ENCODE measurements around the gene DRG2.

DRG2 gene

DNA sequence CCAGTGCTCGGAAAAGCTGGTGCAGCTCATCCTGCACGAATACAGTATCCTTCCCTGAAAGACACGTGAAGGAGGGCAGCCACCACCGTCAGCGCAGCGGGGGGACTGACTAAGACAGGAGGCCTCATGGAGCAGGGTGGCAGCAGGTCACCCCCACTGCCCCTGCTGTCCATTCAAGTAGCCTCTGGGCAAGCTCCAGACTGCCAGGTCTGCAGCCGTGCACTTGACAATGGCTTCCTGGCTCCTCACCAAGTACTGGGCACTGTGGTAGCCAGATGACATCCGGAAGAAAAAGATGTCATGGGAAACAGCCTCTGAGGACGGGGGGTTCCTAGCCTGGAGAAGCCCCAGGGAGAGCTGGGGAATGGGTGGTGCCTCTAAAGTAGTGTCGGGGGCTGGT lies 12.9 kb downstream of the DRG2 start:
- Histone ChIP-seq H2BK15ac (ENCODE audit: low read length) (no peak overlapping the region), H2BK120ac (ENCODE audit: low read depth, low read length) (no peak overlapping the region), H2AFZ (ENCODE audit: low read length) (no peak overlapping the region), H3K9me3 (replicated peaks in 1 of 2; ENCODE audit: control insufficient read depth in 2 of 2, insufficient read depth in 1 of 2, low read depth in 1 of 2, low read length in 2 of 2) (no peaks in the 10 kb centered on the region), H3K27me3 (ENCODE audit: control insufficient read depth in 3 of 3, insufficient read depth in 3 of 3, low read depth in 1 of 3, low read length in 3 of 3) (no peaks in the 10 kb centered on the region), H4K91ac (ENCODE audit: low read depth, low read length, poor library complexity) (no peak overlapping the region), H3K23ac (ENCODE audit: low read depth, low read length, poor library complexity) (peak overlapping the region; percentile 76), H4K8ac (ENCODE audit: low read depth, low read length) (no peak overlapping the region), H3K4me2 (ENCODE audit: insufficient read depth, low read length, poor library complexity, severe bottlenecking) (no peak overlapping the region), H3K79me1 (ENCODE audit: low read depth, low read length) (peaks cover 3% of the 10 kb centered on the region), H2BK12ac (ENCODE audit: low read length) (no peak overlapping the region), H3K36me3 (replicated peaks in 1 of 2; ENCODE audit: control insufficient read depth in 2 of 2, insufficient read depth in 2 of 2, low read length in 2 of 2) (peaks cover 53 to 84% of the 10 kb centered on the region in 2 donors), H3K4me3 (ENCODE audit: low read length in 2 of 2) (no peak overlapping the region), H2AK5ac (ENCODE audit: low read depth, low read length) (no peak overlapping the region), H3K4me1 (ENCODE audit: control insufficient read depth in 2 of 2, insufficient read depth in 1 of 2, low read depth in 1 of 2, low read length in 2 of 2) (no peaks in the 10 kb centered on the region), H3K27ac (replicated peaks; ENCODE audit: low read length) (no peak overlapping the region), H3K14ac (ENCODE audit: low read length) (no peak overlapping the region), H3K9ac (ENCODE audit: low read depth, low read length, poor library complexity) (no peak overlapping the region), H2BK5ac (ENCODE audit: low read length) (peak overlapping the region; percentile 70), H3K4ac (ENCODE audit: low read length) (no peak overlapping the region), H3K18ac (ENCODE audit: low read length) (no peak overlapping the region)
- no peak for DNase-seq (ENCODE audit: low spot score)
- WGBS, 2 donors (ENCODE audit: extremely low coverage in 2 of 2, insufficient read length in 2 of 2, insufficient replicate concordance in 1 of 2) = no CpG with 5 or more reads among the region's 10 CpGs

DNA sequence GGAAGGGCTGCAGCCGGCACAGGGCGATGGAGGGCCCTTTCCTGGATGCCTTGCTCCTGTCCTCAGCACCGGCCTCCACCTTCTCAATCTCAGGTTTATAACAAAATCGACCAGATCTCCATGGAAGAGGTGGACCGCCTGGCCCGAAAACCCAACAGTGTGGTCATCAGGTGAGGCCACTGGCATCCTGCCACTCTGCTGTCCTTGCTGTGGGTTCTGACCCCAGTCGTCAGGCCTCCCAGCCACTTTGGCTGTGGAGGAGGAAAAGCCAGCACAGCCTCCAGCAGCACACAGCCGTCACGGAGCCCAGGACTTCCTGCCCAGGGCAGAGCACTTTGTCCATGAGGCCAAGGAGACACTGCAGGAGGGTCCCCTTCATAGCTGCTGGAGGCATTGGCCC lies 14.1 kb downstream of the DRG2 start:
- no peak overlapping the region for H3K27ac ChIP-seq (replicated peaks; ENCODE audit: low read length)
- no peak overlapping the region for H3K4me2 ChIP-seq (ENCODE audit: insufficient read depth, low read length, poor library complexity, severe bottlenecking)
- peaks cover 3% of the 10 kb centered on the region for H3K79me1 ChIP-seq (ENCODE audit: low read depth, low read length)
- DNase-seq (ENCODE audit: low spot score) = no peak
- peak overlapping the region; percentile 54 for H3K9ac ChIP-seq (ENCODE audit: low read depth, low read length, poor library complexity)
- H3K14ac ChIP-seq (ENCODE audit: low read length) = no peak overlapping the region
- no peak overlapping the region for H3K18ac ChIP-seq (ENCODE audit: low read length)
- H2AK5ac ChIP-seq (ENCODE audit: low read depth, low read length) = no peak overlapping the region
- H2BK120ac ChIP-seq (ENCODE audit: low read depth, low read length) = no peak overlapping the region
- no peaks in the 10 kb centered on the region for H3K27me3 ChIP-seq (ENCODE audit: control insufficient read depth in 3 of 3, insufficient read depth in 3 of 3, low read depth in 1 of 3, low read length in 3 of 3)
- H3K4me1 ChIP-seq (ENCODE audit: control insufficient read depth in 2 of 2, insufficient read depth in 1 of 2, low read depth in 1 of 2, low read length in 2 of 2) = no peaks in the 10 kb centered on the region
- no peak overlapping the region for H2BK12ac ChIP-seq (ENCODE audit: low read length)
- H4K91ac ChIP-seq (ENCODE audit: low read depth, low read length, poor library complexity) = no peak overlapping the region
- no peaks in the 10 kb centered on the region for H3K9me3 ChIP-seq (replicated peaks in 1 of 2; ENCODE audit: control insufficient read depth in 2 of 2, insufficient read depth in 1 of 2, low read depth in 1 of 2, low read length in 2 of 2)
- H3K4me3 ChIP-seq (ENCODE audit: low read length in 2 of 2) = no peak overlapping the region
- H2AFZ ChIP-seq (ENCODE audit: low read length) = no peak overlapping the region
- no peak overlapping the region for H2BK15ac ChIP-seq (ENCODE audit: low read length)
- H3K4ac ChIP-seq (ENCODE audit: low read length) = no peak overlapping the region
- H2BK5ac ChIP-seq (ENCODE audit: low read length) = no peak overlapping the region
- WGBS, 2 donors (ENCODE audit: extremely low coverage in 2 of 2, insufficient read length in 2 of 2, insufficient replicate concordance in 1 of 2) = no CpG with 5 or more reads among the region's 9 CpGs
- peaks cover 49 to 82% of the 10 kb centered on the region in 2 donors for H3K36me3 ChIP-seq (replicated peaks in 1 of 2; ENCODE audit: control insufficient read depth in 2 of 2, insufficient read depth in 2 of 2, low read length in 2 of 2)
- H4K8ac ChIP-seq (ENCODE audit: low read depth, low read length) = no peak overlapping the region
- no peak overlapping the region for H3K23ac ChIP-seq (ENCODE audit: low read depth, low read length, poor library complexity)

GRCh38 chr17:18102640-18103039 lies 14.9 kb downstream of the DRG2 start:
- Histone ChIP-seq H3K9me3 (replicated peaks in 1 of 2; ENCODE audit: control insufficient read depth in 2 of 2, insufficient read depth in 1 of 2, low read depth in 1 of 2, low read length in 2 of 2) (no peaks in the 10 kb centered on the region), H3K27ac (replicated peaks; ENCODE audit: low read length) (no peak overlapping the region), H2BK120ac (ENCODE audit: low read depth, low read length) (no peak overlapping the region), H2BK5ac (ENCODE audit: low read length) (no peak overlapping the region), H4K91ac (ENCODE audit: low read depth, low read length, poor library complexity) (no peak overlapping the region), H2BK15ac (ENCODE audit: low read length) (no peak overlapping the region), H4K8ac (ENCODE audit: low read depth, low read length) (no peak overlapping the region), H3K14ac (ENCODE audit: low read length) (no peak overlapping the region), H3K4ac (ENCODE audit: low read length) (no peak overlapping the region), H3K79me1 (ENCODE audit: low read depth, low read length) (peaks cover 3% of the 10 kb centered on the region), H2AK5ac (ENCODE audit: low read depth, low read length) (no peak overlapping the region), H3K4me2 (ENCODE audit: insufficient read depth, low read length, poor library complexity, severe bottlenecking) (no peak overlapping the region), H2AFZ (ENCODE audit: low read length) (no peak overlapping the region), H3K27me3 (ENCODE audit: control insufficient read depth in 3 of 3, insufficient read depth in 3 of 3, low read depth in 1 of 3, low read length in 3 of 3) (no peaks in the 10 kb centered on the region), H3K4me3 (ENCODE audit: low read length in 2 of 2) (peak overlapping the region in 1 of 2 donors; percentile 26), H3K36me3 (replicated peaks in 1 of 2; ENCODE audit: control insufficient read depth in 2 of 2, insufficient read depth in 2 of 2, low read length in 2 of 2) (peaks cover 46 to 81% of the 10 kb centered on the region in 2 donors), H2BK12ac (ENCODE audit: low read length) (no peak overlapping the region), H3K9ac (ENCODE audit: low read depth, low read length, poor library complexity) (no peak overlapping the region), H3K23ac (ENCODE audit: low read depth, low read length, poor library complexity) (no peak overlapping the region), H3K4me1 (ENCODE audit: control insufficient read depth in 2 of 2, insufficient read depth in 1 of 2, low read depth in 1 of 2, low read length in 2 of 2) (no peaks in the 10 kb centered on the region), H3K18ac (ENCODE audit: low read length) (no peak overlapping the region)
- DNase-seq (ENCODE audit: low spot score) = no peak
- WGBS, 2 donors (ENCODE audit: extremely low coverage in 2 of 2, insufficient read length in 2 of 2, insufficient replicate concordance in 1 of 2) = no CpG with 5 or more reads among the region's 3 CpGs

DNA sequence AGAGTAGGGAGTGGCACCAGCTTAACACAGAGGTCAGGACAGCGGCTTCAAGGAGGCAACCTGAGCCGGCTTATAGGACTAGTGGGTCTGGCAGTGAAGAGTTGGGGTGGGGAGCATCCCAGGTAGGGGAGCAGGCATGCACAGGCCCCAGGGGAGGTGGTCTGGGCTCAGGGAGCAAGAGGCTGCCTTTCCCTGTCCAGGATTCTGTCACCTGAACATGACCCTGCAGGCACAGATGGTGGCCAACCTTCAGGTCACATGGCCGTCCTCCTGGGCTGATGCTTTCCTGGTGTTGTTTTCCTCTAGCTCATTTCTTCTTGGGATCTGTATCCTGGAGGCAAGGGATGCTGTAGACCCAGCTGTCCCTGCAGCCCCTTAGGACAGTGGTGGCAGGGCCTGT lies 17.3 kb downstream of the DRG2 start:
- no peak overlapping the region for H4K8ac ChIP-seq (ENCODE audit: low read depth, low read length)
- H2AK5ac ChIP-seq (ENCODE audit: low read depth, low read length) = no peak overlapping the region
- no peak overlapping the region for H3K4ac ChIP-seq (ENCODE audit: low read length)
- H3K4me2 ChIP-seq (ENCODE audit: insufficient read depth, low read length, poor library complexity, severe bottlenecking) = no peak overlapping the region
- peaks cover 26 to 57% of the 10 kb centered on the region in 2 donors for H3K36me3 ChIP-seq (replicated peaks in 1 of 2; ENCODE audit: control insufficient read depth in 2 of 2, insufficient read depth in 2 of 2, low read length in 2 of 2)
- H3K9ac ChIP-seq (ENCODE audit: low read depth, low read length, poor library complexity) = peak overlapping the region; percentile 75
- H2BK5ac ChIP-seq (ENCODE audit: low read length) = no peak overlapping the region
- H3K23ac ChIP-seq (ENCODE audit: low read depth, low read length, poor library complexity) = no peak overlapping the region
- no peak overlapping the region for H3K14ac ChIP-seq (ENCODE audit: low read length)
- H2BK120ac ChIP-seq (ENCODE audit: low read depth, low read length) = no peak overlapping the region
- H3K27me3 ChIP-seq (ENCODE audit: control insufficient read depth in 3 of 3, insufficient read depth in 3 of 3, low read depth in 1 of 3, low read length in 3 of 3) = no peaks in the 10 kb centered on the region
- WGBS, 2 donors (ENCODE audit: extremely low coverage in 2 of 2, insufficient read length in 2 of 2, insufficient replicate concordance in 1 of 2) = no CpG with 5 or more reads among the region's 3 CpGs
- H3K27ac ChIP-seq (replicated peaks; ENCODE audit: low read length) = no peak overlapping the region
- no peak overlapping the region for H3K4me3 ChIP-seq (ENCODE audit: low read length in 2 of 2)
- H3K18ac ChIP-seq (ENCODE audit: low read length) = no peak overlapping the region
- H2BK15ac ChIP-seq (ENCODE audit: low read length) = no peak overlapping the region
- no peaks in the 10 kb centered on the region for H3K9me3 ChIP-seq (replicated peaks in 1 of 2; ENCODE audit: control insufficient read depth in 2 of 2, insufficient read depth in 1 of 2, low read depth in 1 of 2, low read length in 2 of 2)
- H3K4me1 ChIP-seq (ENCODE audit: control insufficient read depth in 2 of 2, insufficient read depth in 1 of 2, low read depth in 1 of 2, low read length in 2 of 2) = peaks cover 0 to 19% of the 10 kb centered on the region in 2 donors
- no peak overlapping the region for H2AFZ ChIP-seq (ENCODE audit: low read length)
- no peak for DNase-seq (ENCODE audit: low spot score)
- no peak overlapping the region for H4K91ac ChIP-seq (ENCODE audit: low read depth, low read length, poor library complexity)
- H3K79me1 ChIP-seq (ENCODE audit: low read depth, low read length) = peaks cover 3% of the 10 kb centered on the region
- H2BK12ac ChIP-seq (ENCODE audit: low read length) = no peak overlapping the region

All from neuronal stem cell (in vitro differentiated cells).